Hindlimb muscle (tissue), 1 donor: ENCODE results near the gene PGM5. TPM values are rescaled to one million over a fixed set of nuclear protein-coding genes. Genes with fewer than 3 reads are reported as not detected.
"Not testable (repeated sequence)": the region's sequence is repeated elsewhere in the genome, so short reads cannot be mapped to it uniquely, and the experiment has no call there.

ENCODE experiments used
- DNase-seq: peaks from one replicate; pipeline ENCODE4 v3.0.0-alpha.2; 2013
- polyA plus RNA-seq: library from polyadenylated mRNA; unstranded; fragments of 120-200 nt; gene quantifications from one replicate; pipeline ENCODE4 v1.2.1, GENCODE V29; 2013; ENCODE audit not compliant: insufficient read length

PGM5 gene
- polyA plus RNA-seq, 1 donor, result 61.6 TPM

DNA sequence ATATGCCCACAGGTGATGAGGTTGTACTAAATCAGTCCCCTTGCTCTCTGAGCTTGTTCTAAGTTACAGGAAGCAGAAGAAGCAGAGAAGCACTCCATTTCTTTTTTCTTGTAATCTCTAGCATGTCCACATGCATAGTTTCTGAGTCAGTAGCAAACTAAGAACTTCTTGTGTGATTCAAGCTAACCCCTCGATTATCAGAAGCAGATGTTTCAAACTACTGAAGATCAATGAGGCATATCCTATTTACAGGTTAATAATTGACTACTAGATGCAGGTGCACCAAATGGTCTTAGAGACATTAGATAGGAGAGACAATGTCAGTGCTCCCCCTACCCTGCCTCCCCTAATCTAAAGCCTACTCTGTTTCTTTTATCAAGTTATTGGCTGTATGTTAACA, 21.3 kb downstream of the PGM5 start:
- DNase-seq, result not testable (repeated sequence)

GRCh38 chr9:68383894-68384293, 27.5 kb downstream of the PGM5 start:
- DNase-seq, result not testable (repeated sequence)

DNA sequence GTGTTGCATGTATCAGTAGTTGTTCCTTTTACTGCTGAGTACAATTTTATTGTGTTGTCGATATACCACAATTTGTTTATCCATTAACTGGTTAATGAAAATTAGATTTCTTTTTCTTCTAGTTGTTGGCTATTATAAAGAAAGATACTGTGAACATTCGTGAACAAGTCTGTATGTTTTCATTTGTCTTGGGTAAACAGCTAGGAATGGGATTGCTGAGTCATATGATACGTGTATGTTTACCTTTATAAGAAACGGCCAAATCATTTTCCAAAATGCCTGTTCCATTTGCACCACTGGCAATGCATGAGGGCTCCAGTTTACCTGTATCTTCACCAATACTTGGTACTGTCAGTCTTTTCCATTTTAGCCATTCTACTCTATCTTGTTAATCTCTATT, 33.1 kb downstream of the PGM5 start:
- not testable (repeated sequence) for DNase-seq

GRCh38 chr9:68390737-68391136, 34.3 kb downstream of the PGM5 start:
- not testable (repeated sequence) for DNase-seq

- not testable (repeated sequence) for DNase-seq
These were observed 40.1 kb downstream of the PGM5 start for GRCh38 chr9:68396411-68397094.

- not testable (repeated sequence) for DNase-seq
These were observed 40.6 kb downstream of the PGM5 start for GRCh38 chr9:68397095-68397423.

DNA sequence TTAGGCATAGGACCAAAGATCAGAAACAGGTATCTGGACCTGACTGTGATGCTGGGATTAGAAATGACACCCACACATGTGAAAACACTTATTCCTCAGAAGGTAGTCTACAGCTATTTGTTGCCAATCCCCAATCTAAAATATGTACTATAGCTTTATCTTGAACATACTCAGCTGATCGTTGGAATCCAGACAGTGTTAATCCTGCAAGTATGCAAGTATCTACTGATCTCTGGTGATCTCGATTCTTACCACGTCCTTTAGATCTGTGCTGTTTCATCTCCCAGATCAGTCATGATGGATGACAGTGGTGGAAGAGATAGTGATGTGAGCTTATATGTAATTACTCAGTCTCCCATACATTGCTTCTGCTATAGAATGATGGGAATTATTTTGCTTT, 41.4 kb downstream of the PGM5 start:
- not testable (repeated sequence) for DNase-seq

- DNase-seq, result not testable (repeated sequence)
These were observed 41.9 kb downstream of the PGM5 start for GRCh38 chr9:68398324-68398723.

- DNase-seq, result not testable (repeated sequence)
These were observed 48.2 kb downstream of the PGM5 start for GRCh38 chr9:68404421-68405185.

- not testable (repeated sequence) for DNase-seq
These were observed 55.5 kb downstream of the PGM5 start for GRCh38 chr9:68411865-68412264.

GRCh38 chr9:68412754-68413153, 56.3 kb downstream of the PGM5 start:
- not testable (repeated sequence) for DNase-seq

DNA sequence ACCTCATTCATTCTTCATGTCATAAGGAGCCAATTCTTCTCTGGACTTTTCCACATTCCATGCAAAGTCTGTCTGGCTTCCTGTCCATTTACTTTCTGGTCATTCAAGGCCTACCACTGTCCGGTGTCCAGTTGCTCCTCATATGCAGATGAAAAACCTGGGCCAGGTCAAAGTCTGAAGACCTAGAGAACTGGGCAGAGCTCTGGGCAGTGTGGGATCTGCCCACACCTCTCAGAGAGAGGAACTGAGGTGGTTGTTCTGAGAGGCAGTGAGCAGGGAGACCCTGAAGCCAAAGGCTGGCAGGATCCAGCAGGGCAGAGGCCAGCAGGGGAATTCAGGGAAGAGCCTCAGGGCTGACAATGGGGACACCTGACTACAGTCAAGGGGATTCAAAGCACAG, 58.7 kb downstream of the PGM5 start:
- DNase-seq, result not testable (repeated sequence)

GRCh38 chr9:68416936-68417564, 60.6 kb downstream of the PGM5 start:
- DNase-seq, result no peak

DNA sequence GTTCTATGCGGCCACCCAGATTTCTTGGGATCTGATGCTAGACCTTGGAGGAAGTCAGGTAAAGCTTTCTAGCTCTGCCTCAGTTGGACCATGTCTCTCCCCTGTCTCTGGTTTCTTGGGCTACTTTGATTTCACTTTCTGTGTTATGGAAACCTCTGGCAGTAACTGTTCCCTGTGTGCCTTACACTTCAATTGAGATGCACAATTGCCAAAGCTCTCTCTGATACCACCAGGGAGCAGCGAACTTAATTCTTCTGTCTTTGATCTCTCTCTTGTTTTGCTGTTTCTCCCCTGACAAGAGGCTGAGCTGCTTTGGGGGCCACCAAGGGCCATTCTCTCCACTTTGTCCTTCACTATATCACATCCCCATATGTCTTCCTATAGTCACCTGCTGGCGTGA, 61.4 kb downstream of the PGM5 start:
- no peak for DNase-seq

DNA sequence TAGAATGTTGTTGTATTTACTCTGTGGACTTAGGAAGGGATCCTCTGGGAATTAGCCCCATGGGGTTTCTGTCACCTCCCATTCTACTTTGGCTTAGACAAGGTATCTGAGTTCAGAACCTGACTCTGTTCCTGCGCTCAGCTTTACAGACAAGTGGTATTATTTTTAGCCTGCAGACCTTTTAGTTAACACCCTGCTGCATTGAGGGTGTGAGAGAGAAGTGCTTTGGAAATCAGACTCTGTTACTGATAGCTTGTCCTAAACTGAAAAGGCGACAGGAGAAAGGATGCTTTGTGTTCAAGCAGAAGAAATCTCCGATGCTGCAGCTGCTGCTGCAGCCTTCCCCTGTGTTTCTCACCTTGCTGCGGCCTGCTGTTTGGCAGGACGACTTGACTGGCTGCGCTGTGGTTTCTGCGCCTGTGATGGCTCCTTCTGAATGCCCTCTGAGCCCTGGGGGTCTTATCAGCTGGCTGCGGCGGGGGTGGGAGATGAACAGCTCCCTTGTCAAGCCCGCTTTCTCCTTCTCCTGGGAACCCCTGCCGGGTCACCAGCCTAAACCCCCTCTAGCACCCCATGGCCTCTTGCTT, 61.9 kb downstream of the PGM5 start:
- no peak for DNase-seq

GRCh38 chr9:68419901-68420300, 63.5 kb downstream of the PGM5 start:
- no peak for DNase-seq

GRCh38 chr9:68426755-68427154, 70.3 kb downstream of the PGM5 start:
- DNase-seq, result no peak

DNA sequence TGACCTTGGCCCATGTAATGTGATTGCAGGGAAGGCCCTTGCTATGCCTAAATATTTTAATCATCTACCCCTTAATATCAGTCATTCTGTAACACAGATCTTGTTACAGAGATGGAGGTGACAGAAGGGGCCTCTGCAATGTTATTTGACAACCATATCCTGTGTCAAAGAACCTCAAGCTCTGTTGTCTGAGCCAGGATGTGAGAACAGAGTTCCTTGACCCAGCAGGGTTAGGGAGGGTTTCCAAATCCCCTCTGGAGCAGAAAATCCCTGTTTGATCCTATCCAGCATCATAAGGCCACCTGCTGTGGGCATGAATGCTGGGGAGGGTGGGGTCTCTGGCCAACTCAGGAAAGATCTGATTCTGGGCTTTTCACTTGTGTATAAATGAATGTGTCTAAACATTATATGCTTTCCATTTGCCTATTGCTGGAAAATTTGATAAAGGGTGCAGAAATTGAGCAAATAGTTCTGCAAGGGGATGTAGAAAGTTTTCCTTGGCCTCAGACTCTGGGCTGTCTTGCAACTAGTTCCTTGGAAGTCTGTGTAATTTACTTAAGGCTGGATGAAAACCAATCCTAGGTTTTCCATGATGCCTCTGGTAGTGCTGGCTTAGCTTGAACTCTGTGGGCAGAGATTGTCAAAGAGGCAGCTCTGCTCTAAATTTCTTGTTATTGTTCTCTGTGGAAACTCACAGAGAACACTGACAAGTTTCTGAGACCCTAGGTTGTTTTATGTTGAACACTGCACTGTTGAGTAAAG, 71.0 kb downstream of the PGM5 start:
- peak; percentile 16 for DNase-seq

DNA sequence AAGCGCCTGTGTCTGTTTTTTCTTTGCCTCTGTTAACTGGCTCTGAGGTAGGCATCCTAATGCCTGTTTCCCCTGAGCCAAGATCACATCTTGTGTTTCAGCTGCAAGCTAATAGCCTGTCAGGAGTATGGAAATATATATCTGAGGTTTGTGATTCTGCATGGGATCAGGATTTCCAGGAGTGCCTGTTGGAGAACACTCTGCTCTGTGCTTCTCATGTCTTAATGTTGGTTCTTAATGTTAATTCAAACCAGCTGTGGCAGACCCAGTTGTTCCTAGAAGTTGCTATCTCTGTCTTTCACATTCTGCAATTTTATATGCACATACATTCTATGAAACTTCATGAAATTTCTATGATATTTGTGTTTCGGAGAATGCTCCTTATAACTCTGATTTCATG, 72.1 kb downstream of the PGM5 start:
- no peak for DNase-seq

GRCh38 chr9:68429631-68430030, 73.2 kb downstream of the PGM5 start:
- DNase-seq, result no peak

DNA sequence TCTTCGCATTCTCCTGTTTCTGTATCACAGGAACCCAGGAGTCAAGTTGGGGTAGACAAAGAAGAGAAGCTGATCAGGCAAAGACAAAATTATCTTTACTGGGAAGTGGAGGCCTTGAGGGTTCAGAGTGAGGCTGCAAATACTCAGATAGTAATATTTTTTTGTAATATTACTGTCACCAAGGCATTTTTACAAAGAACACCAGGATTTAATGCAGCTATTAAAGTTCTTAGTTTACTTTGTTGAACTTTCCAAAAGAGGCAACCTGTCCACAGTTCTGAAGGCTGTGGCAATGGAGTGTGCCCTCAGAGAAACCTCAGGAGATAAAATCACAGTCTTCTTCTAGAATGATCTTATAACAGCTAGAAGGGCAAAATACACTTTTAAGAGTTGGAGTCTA, 74.9 kb downstream of the PGM5 start:
- no peak for DNase-seq

DNA sequence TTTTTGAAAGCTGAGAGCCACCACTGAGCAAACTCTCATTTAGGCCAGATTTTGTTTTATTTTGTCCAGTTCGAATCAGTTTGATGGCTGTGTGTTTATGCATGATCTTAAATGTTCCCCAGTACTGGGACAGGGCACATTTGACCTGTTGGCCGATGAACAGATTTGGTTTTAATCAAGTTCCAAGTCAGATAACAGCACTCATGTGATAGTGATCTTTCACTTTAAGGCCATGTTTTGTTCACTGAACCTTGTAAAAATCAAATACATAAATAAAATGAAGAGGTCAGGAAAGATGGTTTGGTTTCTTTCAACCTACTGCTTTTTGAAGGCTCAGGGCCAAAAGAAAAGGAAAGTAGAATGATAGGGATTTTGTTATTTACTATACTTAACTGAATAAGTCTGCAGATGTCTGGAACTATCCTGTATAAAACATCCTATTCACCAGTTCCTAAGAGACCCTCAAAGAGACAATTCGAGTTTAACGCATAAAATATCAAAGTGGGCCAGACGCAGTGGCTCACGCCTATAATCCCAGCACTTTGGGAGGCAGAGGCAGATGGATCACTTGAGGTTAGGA, 77.2 kb downstream of the PGM5 start:
- no peak for DNase-seq
